A549 (cell line): ENCODE measurements around the gene RNF112. TPM values are rescaled to one million over a fixed set of nuclear protein-coding genes. Genes with fewer than 3 reads are reported as not detected.

Experiments
- ATAC-seq, 2 experiments: fragments of 200-7000 bp in 1 of 2; fragments of >200 bp in 1 of 2; cut with Nextera tagmentation in 1 of 2; cut with Tn5 transposase in 1 of 2; 3 replicates each; pipeline versions ENCODE4 v1.8.0 to v1.9.1; 2018 to 2020; ENCODE audit warnings: mild to moderate bottlenecking in 1 of 2, moderate library complexity in 1 of 2
- CTCF ChIA-PET: fragments of 300-600 bp; sonication (Branson Sonifier 250); formaldehyde crosslinking; extraction: SDS; loops from one replicate; lab custom pipeline; 2021; ENCODE audit warnings: antibody characterized with exemption, inconsistent platforms; lab: Yijun Ruan, JAX
- POLR2A ChIA-PET: fragments of 350-600 bp; formaldehyde crosslinking; extraction: SDS; loops from one replicate; lab custom pipeline; 2021; ENCODE audit warnings: antibody characterized with exemption, inconsistent platforms; lab: Yijun Ruan, JAX
- DNase-seq, 2 experiments: peaks; one replicate each; pipeline versions ENCODE4 v3.0.0 to v3.0.0-alpha.2; 2011 to 2016; ENCODE audit warnings: low read depth in 1 of 2, low spot score in 1 of 2
- FAIRE-seq: peaks from 2 replicates; lab custom pipeline; 2011; peaks lifted over from hg19 to GRCh38; lab: Jason Lieb, UNC
- H3K27ac ChIP-seq, 2 experiments: fragments of >200 bp; sonication (Bioruptor Twin); formaldehyde crosslinking; 3 replicates each; pipeline ENCODE4 v1.5.1; 2016 to 2017
- H3K4me1 ChIP-seq: fragments of >200 bp; sonication (Bioruptor Twin); formaldehyde crosslinking; 3 replicates; pipeline ENCODE4 v1.6.1; 2016
- H3K4me2 ChIP-seq: fragments of >200 bp; sonication (Bioruptor Twin); formaldehyde crosslinking; 3 replicates; pipeline ENCODE4 v1.6.1; 2016
- H3K4me3 ChIP-seq: fragments of >200 bp; sonication (Bioruptor Twin); formaldehyde crosslinking; 3 replicates; pipeline ENCODE4 v1.5.1; 2016
- H3K9me3 ChIP-seq: fragments of >200 bp; sonication (Bioruptor Twin); formaldehyde crosslinking; 3 replicates; pipeline ENCODE4 v1.6.1; 2016
- BHLHE40 ChIP-seq: IDR thresholded peaks from 2 replicates; pipeline ENCODE4 v1.6.1; 2012; ENCODE audit warnings: low read depth, low read length, inconsistent platforms
- CBX2 ChIP-seq: fragments of 200-600 bp; sonication (generic); IDR thresholded peaks from 2 replicates; pipeline ENCODE4 v1.6.1; 2016; ENCODE audit warnings: low read depth, mild to moderate bottlenecking, borderline replicate concordance
- CBX8 ChIP-seq: fragments of 200-600 bp; sonication (generic); IDR thresholded peaks from 2 replicates; pipeline ENCODE4 v1.6.1; 2016
- CHD2 ChIP-seq: fragments of 150-350 bp; IDR thresholded peaks from 2 replicates; pipeline ENCODE4 v1.6.1; 2014; ENCODE audit warnings: low read length; ENCODE audit not compliant: partially characterized antibody
- E2F6 ChIP-seq: IDR thresholded peaks from 2 replicates; pipeline ENCODE4 v1.6.1; 2012; ENCODE audit warnings: low read depth, borderline replicate concordance
- EHF ChIP-seq: fragments of 250-450 bp; sonication (Bioruptor Pico); IDR thresholded peaks from 2 replicates; pipeline ENCODE4 v1.5.0; 2020; ENCODE audit warnings: mild to moderate bottlenecking
- EHMT2 ChIP-seq: fragments of 200-600 bp; sonication (generic); IDR thresholded peaks from 2 replicates; pipeline ENCODE4 v1.6.1; 2016; ENCODE audit warnings: antibody characterized with exemption, low read depth, mild to moderate bottlenecking, moderate library complexity
- FOSB ChIP-seq: fragments of 250-450 bp; sonication (Bioruptor Pico); IDR thresholded peaks from 2 replicates; pipeline ENCODE4 v1.5.0; 2020; ENCODE audit warnings: mild to moderate bottlenecking, moderate library complexity
- HDAC2 ChIP-seq: fragments of 200-600 bp; sonication (generic); IDR thresholded peaks from 2 replicates; pipeline ENCODE4 v1.6.1; 2016
- HES2 ChIP-seq: fragments of >200 bp; sonication (Bioruptor Twin); formaldehyde crosslinking; IDR thresholded peaks from 2 replicates; pipeline ENCODE4 v1.6.1; 2016
- HMGXB4 ChIP-seq: fragments of 250-450 bp; sonication (Bioruptor Pico); IDR thresholded peaks from 2 replicates; pipeline ENCODE4 v1.5.0; 2021; ENCODE audit warnings: mild to moderate bottlenecking, moderate library complexity, borderline replicate concordance
- JUN ChIP-seq, 2 experiments: fragments of >200 bp; sonication (Bioruptor Twin); formaldehyde crosslinking; IDR thresholded peaks; 2 replicates in 1 of 2; 3 replicates in 1 of 2; pipeline ENCODE4 v1.6.1; 2016 to 2017
- MAFK ChIP-seq: fragments of 450-650 bp; IDR thresholded peaks from 2 replicates; pipeline ENCODE4 v1.6.1; 2014; ENCODE audit not compliant: partially characterized antibody
- MYC ChIP-seq: IDR thresholded peaks from 2 replicates; pipeline ENCODE4 v1.6.1; 2012; ENCODE audit warnings: mild to moderate bottlenecking, inconsistent platforms, low read length, improper control_type of control experiment, borderline replicate concordance
- NPAS2 ChIP-seq: fragments of 250-450 bp; sonication (Bioruptor Pico); IDR thresholded peaks from 2 replicates; pipeline ENCODE4 v1.8.0; 2022; ENCODE audit warnings: mild to moderate bottlenecking, moderate library complexity, borderline replicate concordance
- NR3C1 ChIP-seq: fragments of >200 bp; sonication (Bioruptor Twin); formaldehyde crosslinking; IDR thresholded peaks from 3 replicates; pipeline ENCODE4 v1.6.1; 2017
- PBX3 ChIP-seq: IDR thresholded peaks from 2 replicates; pipeline ENCODE4 v1.6.1; 2012
- POLR2A ChIP-seq: IDR thresholded peaks from 2 replicates; pipeline ENCODE4 v1.6.1; 2012; ENCODE audit warnings: mild to moderate bottlenecking, low read length
- SREBF2 ChIP-seq: fragments of 450-650 bp; IDR thresholded peaks from 2 replicates; pipeline ENCODE4 v1.6.1; 2014; ENCODE audit warnings: mild to moderate bottlenecking, moderate library complexity
- TFCP2L1 ChIP-seq: fragments of 250-450 bp; sonication (Bioruptor Pico); IDR thresholded peaks from 2 replicates; pipeline ENCODE4 v1.5.0; 2021; ENCODE audit warnings: mild to moderate bottlenecking
- TP53 ChIP-seq: fragments of 250-450 bp; sonication (Bioruptor Pico); IDR thresholded peaks from 2 replicates; pipeline ENCODE4 v1.5.0; 2021; ENCODE audit warnings: mild to moderate bottlenecking, moderate library complexity
- WGBS: methylation state at CpG from one replicate; pipeline ENCODE4 v1.1.6; 2017; ENCODE audit errors: missing lambda C conversion rate; 5-methylcytosine and 5-hydroxymethylcytosine counted together
- polyA plus RNA-seq, 4 experiments: library from polyadenylated mRNA; depleted of rRNA in 3 of 4; stranded (reverse); fragments of >200 nt; fragmentation: RNase III in 1 of 4; extraction: RNeasy Plus Mini Kit Qiagen cat#74134 plus additional on column Dnase treatment in 1 of 4; gene quantifications; 2 replicates in 3 of 4; 3 replicates in 1 of 4; pipeline ENCODE4 v1.2.3, GENCODE V29; 2011 to 2017
- TF ChIP-seq, protein P1 (sequence below): fragments of >200 bp; sonication (Bioruptor Twin); formaldehyde crosslinking; IDR thresholded peaks from 3 replicates; pipeline ENCODE4 v1.6.1; 2016
- TF ChIP-seq, protein P2 (sequence below): fragments of 250-450 bp; sonication (Bioruptor Pico); IDR thresholded peaks from 2 replicates; pipeline ENCODE4 v1.5.0; 2020; ENCODE audit warnings: low read depth, mild to moderate bottlenecking, moderate library complexity

RNF112 gene
- polyA plus RNA-seq, 2 of the 4 experiments (the other 2 are of a cell fraction): 0.27 to 1.4 TPM

- DNase-seq: no peak
- H3K27ac ChIP-seq: no peak overlapping the region
- POLR2A ChIA-PET: no interaction called here
- no peak for ATAC-seq
- H3K4me3 ChIP-seq: no peak overlapping the region
- TF ChIP-seq, protein P1, sequence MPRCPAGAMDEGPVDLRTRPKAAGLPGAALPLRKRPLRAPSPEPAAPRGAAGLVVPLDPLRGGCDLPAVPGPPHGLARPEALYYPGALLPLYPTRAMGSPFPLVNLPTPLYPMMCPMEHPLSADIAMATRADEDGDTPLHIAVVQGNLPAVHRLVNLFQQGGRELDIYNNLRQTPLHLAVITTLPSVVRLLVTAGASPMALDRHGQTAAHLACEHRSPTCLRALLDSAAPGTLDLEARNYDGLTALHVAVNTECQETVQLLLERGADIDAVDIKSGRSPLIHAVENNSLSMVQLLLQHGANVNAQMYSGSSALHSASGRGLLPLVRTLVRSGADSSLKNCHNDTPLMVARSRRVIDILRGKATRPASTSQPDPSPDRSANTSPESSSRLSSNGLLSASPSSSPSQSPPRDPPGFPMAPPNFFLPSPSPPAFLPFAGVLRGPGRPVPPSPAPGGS: no peak
- TF ChIP-seq CBX2 (no peak), POLR2A (no peak), SREBF2 (no peak), NR3C1 (no peak), PBX3 (no peak), BHLHE40 (no peak), TP53 (CRISPR knock-in tag) (no peak), E2F6 (no peak), HES2 (no peak), HDAC2 (no peak)
- no peaks in the 10 kb centered on the region for H3K9me3 ChIP-seq
- no peak overlapping the region for H3K4me2 ChIP-seq
- CTCF ChIA-PET: interaction anchor here (2.0 to 12.3 kb wide), 2 partner anchors 17 to 65 kb away, joined by 7 to 148 read pairs; partner anchors contain the start of gene B9D1
- WGBS: 96% methylated on average over 28 of the region's 31 CpGs
- H3K4me1 ChIP-seq: peaks cover 24% of the 10 kb centered on the region
- FAIRE-seq: no peak
These were observed 29.1 kb upstream of the RNF112 start for GRCh38 chr17:19381741-19382444.

GRCh38 chr17:19382531-19383444 is 28.2 kb upstream of the RNF112 start:
- WGBS: 94% methylated on average over 13 of the region's 13 CpGs
- POLR2A ChIA-PET: no interaction called here

More at GRCh38 chr17:19382531-19383444, 28.2 kb upstream of the RNF112 start:
- DNase-seq (no peak), ATAC-seq (no peak), FAIRE-seq (no peak)
- CTCF ChIA-PET: interaction anchor here (2.0 to 12.3 kb wide), 4 partner anchors 17 to 64 kb away, joined by 7 to 148 read pairs (median 22); partner anchors contain the start of gene B9D1
- no peak overlapping the region for H3K4me3 ChIP-seq
- TF ChIP-seq TFCP2L1 (CRISPR knock-in tag) (no peak), EHMT2 (no peak), JUN (IDR thresholded peaks at IDR 0.05) (no peak), HMGXB4 (CRISPR knock-in tag) (no peak), MAFK (no peak), FOSB (CRISPR knock-in tag) (no peak), NPAS2 (no peak), MYC (no peak), CHD2 (no peak), EHF (CRISPR knock-in tag) (no peak), HDAC2 (no peak), CBX8 (no peak)
- TF ChIP-seq, protein P2, sequence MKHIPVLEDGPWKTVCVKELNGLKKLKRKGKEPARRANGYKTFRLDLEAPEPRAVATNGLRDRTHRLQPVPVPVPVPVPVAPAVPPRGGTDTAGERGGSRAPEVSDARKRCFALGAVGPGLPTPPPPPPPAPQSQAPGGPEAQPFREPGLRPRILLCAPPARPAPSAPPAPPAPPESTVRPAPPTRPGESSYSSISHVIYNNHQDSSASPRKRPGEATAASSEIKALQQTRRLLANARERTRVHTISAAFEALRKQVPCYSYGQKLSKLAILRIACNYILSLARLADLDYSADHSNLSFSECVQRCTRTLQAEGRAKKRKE (CRISPR knock-in tag): no peak
- no peak overlapping the region for H3K27ac ChIP-seq
- no peak overlapping the region for H3K4me2 ChIP-seq
- no peaks in the 10 kb centered on the region for H3K9me3 ChIP-seq
- H3K4me1 ChIP-seq: peaks cover 32% of the 10 kb centered on the region
